Measurements from ENCODE around the gene LPAR3.

LPAR3 gene

GRCh38 chr1:84857906-84858305 is 35.1 kb downstream of the LPAR3 start:
- DNase-seq, result no peak

GRCh38 chr1:84856726-84857270 is 36.2 kb downstream of the LPAR3 start:
- no peak for DNase-seq

GRCh38 chr1:84855691-84856630 is 37.0 kb downstream of the LPAR3 start:
- no peak for DNase-seq

DNA sequence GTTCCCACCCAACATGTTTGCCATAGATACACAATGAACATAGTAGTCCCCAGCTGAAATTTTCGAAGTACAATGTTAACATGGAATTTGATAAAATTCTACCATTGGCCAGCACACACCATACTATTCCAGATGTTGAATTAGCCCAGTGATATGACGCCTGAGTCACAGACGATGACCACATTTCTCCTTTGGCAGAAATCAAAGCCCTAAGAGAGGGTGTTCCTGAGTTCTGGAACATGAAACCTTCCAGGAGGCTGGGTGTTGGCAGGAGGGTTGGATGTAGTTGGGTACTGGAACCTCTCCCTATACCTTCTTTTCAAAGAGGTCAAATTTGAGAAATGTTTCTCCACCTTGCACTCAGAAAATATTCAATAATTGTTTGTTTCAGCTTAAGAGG is 37.8 kb downstream of the LPAR3 start:
- DNase-seq, result no peak

GRCh38 chr1:84853741-84854721 is 39.0 kb downstream of the LPAR3 start:
- no peak for DNase-seq

DNA sequence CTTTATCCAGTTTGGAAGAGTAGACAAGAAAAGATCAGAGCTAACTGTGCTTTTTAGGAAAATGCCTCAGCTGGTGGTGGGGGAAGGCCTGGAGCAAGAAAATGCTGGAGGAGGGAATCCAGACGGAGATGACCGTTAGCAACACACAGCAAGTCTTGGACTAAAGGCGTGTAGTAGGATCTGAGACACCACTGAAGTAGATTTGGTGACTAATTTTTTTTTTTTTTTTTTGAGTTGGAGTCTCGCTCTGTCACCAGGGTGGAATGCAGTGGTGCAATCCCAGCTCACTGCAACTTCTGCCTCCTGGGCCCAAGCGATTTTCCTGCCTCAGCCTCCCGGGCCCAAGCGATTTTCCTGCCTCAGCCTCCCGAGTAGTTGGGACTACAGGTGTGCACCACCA is 41.2 kb downstream of the LPAR3 start:
- DNase-seq, result no peak

GRCh38 chr1:84849357-84849975 is 43.5 kb downstream of the LPAR3 start:
- no peak for DNase-seq

DNA sequence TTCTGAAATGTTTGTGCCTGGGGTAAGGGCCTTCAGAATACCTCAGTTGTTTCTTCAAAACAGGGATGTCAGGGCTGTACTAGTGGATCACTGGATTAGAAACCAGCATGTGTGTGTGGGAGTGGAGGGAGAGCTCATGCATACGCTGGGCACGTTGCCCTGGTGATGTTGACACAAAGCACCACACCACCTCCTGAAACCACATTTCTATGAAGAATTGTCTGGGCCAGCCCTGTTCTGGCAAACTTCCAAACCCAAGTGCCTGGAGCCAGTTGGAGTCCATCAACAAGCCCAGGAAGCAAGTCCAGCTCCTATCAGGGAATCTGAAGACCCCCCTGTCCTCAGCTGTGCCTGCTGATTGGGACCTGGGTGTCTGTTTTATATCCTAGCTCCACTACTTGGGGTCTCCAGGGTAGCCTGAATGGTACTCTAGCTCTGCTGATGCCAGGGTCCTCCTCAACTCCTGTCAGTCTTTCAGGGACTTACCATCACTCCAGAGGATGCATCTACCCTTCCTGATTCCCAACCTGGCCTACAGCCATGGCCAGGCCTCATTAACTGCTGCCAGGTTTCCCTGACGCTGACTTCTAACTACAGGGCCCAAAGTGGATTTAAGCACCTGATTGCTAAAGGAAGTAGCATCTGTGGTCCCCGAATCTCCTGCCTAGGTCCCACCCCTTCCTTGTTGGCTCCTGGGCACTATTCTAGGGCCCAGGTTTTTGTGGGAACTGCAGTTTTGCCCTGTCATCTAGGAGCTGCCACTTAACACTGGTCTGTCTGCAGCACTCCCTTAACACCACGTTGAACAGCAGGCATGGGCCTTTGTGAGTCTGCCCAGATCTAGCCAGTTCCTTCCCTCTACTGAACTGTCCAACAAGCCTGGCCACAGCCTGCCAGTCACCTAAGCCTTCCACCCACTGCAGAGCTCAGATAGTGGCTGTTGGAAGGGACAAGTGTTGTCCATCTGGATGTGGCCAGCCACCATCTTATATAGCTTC is 45.5 kb downstream of the LPAR3 start:
- DNase-seq, result peak; percentile 26

- no peak for DNase-seq
Measured at GRCh38 chr1:84846387-84846786, 46.6 kb downstream of the LPAR3 start.

DNA sequence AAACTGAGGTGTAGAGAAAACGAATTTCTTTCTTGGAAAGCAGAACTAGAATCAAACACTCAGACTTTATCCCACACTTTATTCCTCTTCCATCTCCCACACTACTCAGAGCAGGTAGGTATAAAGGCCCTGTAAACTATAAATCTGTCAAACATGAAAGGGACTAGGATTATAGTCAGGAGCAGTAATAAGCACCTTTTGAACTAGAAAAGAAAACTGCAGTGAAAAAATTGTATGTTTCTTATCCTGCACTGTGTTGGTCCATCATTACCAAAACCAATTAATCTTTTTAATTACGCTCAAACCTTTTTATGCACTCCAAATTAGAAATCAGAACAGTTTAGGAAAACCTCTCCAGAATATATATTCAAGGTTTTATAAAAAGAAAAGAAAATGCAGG is 47.6 kb downstream of the LPAR3 start:
- DNase-seq, result no peak

GRCh38 chr1:84844094-84844493 is 48.9 kb downstream of the LPAR3 start:
- DNase-seq, result no peak

- DNase-seq, result no peak
Measured at GRCh38 chr1:84842748-84843231, 50.2 kb downstream of the LPAR3 start.

DNA sequence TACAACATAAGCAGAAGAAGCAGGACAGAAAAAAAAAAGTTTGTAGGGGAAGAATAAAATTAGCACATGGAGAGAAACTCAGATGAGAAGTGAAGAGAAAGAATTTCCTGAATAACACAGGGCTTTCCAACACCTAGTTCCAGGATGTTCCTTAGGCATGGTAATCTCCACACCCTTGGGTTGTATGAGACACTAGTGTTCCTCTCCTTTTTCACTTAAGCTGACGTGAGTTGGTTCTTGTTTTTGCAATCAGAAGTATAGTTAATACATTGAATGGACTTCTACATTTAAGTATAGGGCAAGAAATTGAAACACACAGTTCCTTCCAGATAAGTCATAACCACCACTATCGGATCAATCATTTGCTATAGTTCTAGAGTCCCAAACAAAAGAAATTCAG is 51.0 kb downstream of the LPAR3 start:
- DNase-seq, result no peak

- no peak for DNase-seq
Measured at GRCh38 chr1:84840346-84840745, 52.7 kb downstream of the LPAR3 start.

DNA sequence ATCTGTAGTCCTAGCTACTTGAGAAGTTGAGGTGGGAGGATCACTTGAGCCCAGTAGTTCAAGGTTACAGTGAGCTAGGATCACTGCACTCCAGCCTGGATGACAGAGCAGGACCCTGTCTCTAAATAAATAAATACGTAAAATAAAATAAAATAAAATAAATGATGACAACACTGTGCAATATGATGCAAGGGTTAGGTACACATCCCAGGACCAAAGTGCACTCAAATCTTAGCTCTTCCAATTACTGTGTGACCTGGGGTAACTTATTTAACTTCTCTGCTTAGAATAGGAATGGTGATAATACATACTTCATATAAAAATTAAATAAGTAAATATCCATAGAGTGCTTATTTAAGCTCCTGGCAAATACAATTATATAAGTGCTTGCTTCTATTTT is 53.5 kb downstream of the LPAR3 start:
- DNase-seq, result no peak

DNA sequence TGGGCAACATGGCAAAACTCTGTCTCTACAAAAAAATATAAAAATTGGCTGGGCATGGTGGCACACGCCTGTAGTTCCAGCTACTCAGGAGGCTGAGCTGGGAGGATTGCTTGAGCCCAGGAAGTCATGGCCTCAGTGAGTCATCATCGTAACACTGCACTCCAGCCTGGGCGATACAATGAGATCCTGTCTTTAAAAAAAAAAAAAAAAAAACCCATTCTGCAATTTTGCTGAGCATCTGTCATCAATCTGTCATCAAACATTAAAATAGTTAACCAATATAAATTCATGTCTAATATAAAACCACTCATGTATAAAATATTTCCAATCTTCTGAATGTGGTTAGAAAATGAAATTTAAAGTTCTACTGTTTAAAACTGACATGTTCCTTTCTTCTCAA is 56.9 kb downstream of the LPAR3 start:
- no peak for DNase-seq

DNA sequence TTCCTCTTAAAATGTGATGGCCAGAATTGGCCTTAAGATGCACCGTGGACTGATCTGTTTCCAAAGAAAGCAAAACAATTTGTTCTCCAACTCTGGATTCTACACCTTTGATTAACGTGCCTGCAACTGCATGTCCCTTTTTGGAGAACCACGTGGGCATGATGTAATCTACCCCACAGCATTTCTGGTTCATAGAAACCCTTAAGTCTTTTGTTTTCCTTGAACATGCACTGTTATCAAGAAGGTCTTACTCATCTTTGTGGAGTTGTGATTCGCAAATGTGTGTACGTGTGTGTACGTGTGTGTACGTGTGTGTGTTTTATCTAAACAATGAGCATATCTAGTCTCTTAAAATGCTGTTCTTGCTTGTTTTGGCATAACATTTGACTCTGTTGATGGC is 57.8 kb downstream of the LPAR3 start:
- no peak for DNase-seq

- DNase-seq, result no peak
Measured at GRCh38 chr1:84834419-84835064, 58.5 kb downstream of the LPAR3 start.

- DNase-seq, result no peak
Measured at GRCh38 chr1:84833194-84833593, 59.8 kb downstream of the LPAR3 start.

- DNase-seq, result no peak
Measured at GRCh38 chr1:84830136-84830535, 62.9 kb downstream of the LPAR3 start.

All from right kidney (tissue), 1 donor.